IMR-90 (cell line): ENCODE results near the gene RAD52. TPM values are rescaled to one million over a fixed set of nuclear protein-coding genes. Genes with fewer than 3 reads are reported as not detected.

Experiments used
- ATAC-seq: fragments of 200-7000 bp; cut with Tn5 transposase; 2 replicates; pipeline ENCODE4 v1.9.1; 2020; ENCODE audit warnings: low read depth, mild to moderate bottlenecking, moderate library complexity
- BruUV-seq: library from RNA; stranded (reverse); fragments of 400-500 nt; replicated peaks from 2 replicates; lab custom pipeline; 2021; lab: Mats Ljungman, UMichigan
- CTCF ChIA-PET: fragments of 300-600 bp; formaldehyde crosslinking; extraction: SDS; loops from one replicate; lab custom pipeline; 2021; ENCODE audit warnings: antibody characterized with exemption; lab: Yijun Ruan, JAX
- POLR2A ChIA-PET: fragments of 300-600 bp; sonication (Branson Sonifier 250); formaldehyde crosslinking; loops from one replicate; lab custom pipeline; 2022; ENCODE audit warnings: antibody characterized with exemption; ENCODE audit not compliant: unreplicated experiment; lab: Charles Lee
- DNase-seq: peaks from one replicate; pipeline ENCODE4 v3.0.0; 2013
- H2AFZ ChIP-seq: replicated peaks from 2 replicates; pipeline ENCODE3; 2013; ENCODE audit warnings: low read length, mild to moderate bottlenecking; ENCODE audit not compliant: poor library complexity
- H2AK5ac ChIP-seq: 2 replicates; pipeline ENCODE4 v1.6.1; 2013; ENCODE audit warnings: low read depth, low read length, inconsistent platforms
- H2AK9ac ChIP-seq: replicated peaks from 2 replicates; pipeline ENCODE3; 2013; ENCODE audit warnings: mild to moderate bottlenecking, low read depth, low read length, moderate library complexity; ENCODE audit not compliant: poor library complexity
- H2BK120ac ChIP-seq: 2 replicates; pipeline ENCODE4 v1.6.1; 2013; ENCODE audit warnings: low read depth, low read length, inconsistent platforms
- H2BK15ac ChIP-seq: 3 replicates; pipeline ENCODE4 v1.6.1; 2013; ENCODE audit warnings: low read depth, low read length, inconsistent platforms
- H2BK20ac ChIP-seq: 2 replicates; pipeline ENCODE4 v1.6.1; 2013; ENCODE audit warnings: low read depth, mild to moderate bottlenecking, inconsistent platforms, low read length, moderate library complexity
- H2BK5ac ChIP-seq: 2 replicates; pipeline ENCODE4 v1.6.1; 2013; ENCODE audit warnings: mild to moderate bottlenecking, low read depth, low read length, inconsistent platforms; ENCODE audit not compliant: poor library complexity, severe bottlenecking
- H3K14ac ChIP-seq: replicated peaks from 2 replicates; pipeline ENCODE4 v1.6.1; 2013; ENCODE audit warnings: low read depth, low read length, inconsistent platforms
- H3K18ac ChIP-seq: 2 replicates; pipeline ENCODE4 v1.6.1; 2013; ENCODE audit warnings: low read depth, low read length, control low read depth
- H3K23ac ChIP-seq: 2 replicates; pipeline ENCODE4 v1.6.1; 2013; ENCODE audit warnings: low read depth, low read length, inconsistent platforms
- H3K27ac ChIP-seq: 2 replicates; pipeline ENCODE4 v1.5.1; 2013; ENCODE audit warnings: mild to moderate bottlenecking, control low read depth, low read length; ENCODE audit not compliant: insufficient read depth
- H3K27me3 ChIP-seq: 2 replicates; pipeline ENCODE4 v1.6.1; 2013; ENCODE audit warnings: low read length; ENCODE audit not compliant: control insufficient read depth, insufficient read depth
- H3K36me3 ChIP-seq: 2 replicates; pipeline ENCODE4 v1.6.1; 2013; ENCODE audit warnings: low read length, mixed read lengths; ENCODE audit not compliant: control insufficient read depth, insufficient read depth
- H3K4ac ChIP-seq: 2 replicates; pipeline ENCODE4 v1.6.1; 2013; ENCODE audit warnings: low read depth, low read length, inconsistent platforms
- H3K4me1 ChIP-seq: 2 replicates; pipeline ENCODE4 v1.6.1; 2013; ENCODE audit warnings: low read length, mixed read lengths; ENCODE audit not compliant: control insufficient read depth, insufficient read depth
- H3K4me2 ChIP-seq: 2 replicates; pipeline ENCODE4 v1.6.1; 2013; ENCODE audit warnings: low read depth, mild to moderate bottlenecking, control low read depth, low read length, moderate library complexity
- H3K4me3 ChIP-seq: 2 replicates; pipeline ENCODE4 v1.5.1; 2013; ENCODE audit warnings: low read depth, mild to moderate bottlenecking, control low read depth, low read length, moderate library complexity; ENCODE audit not compliant: insufficient read depth
- H3K56ac ChIP-seq: 2 replicates; pipeline ENCODE4 v1.6.1; 2013; ENCODE audit warnings: low read length, inconsistent platforms; ENCODE audit not compliant: insufficient read depth; ENCODE audit errors: extremely low read depth
- H3K79me1 ChIP-seq, 2 experiments: 2 replicates each; pipeline ENCODE4 v1.6.1; 2013; ENCODE audit warnings: low read length in 2 of 2, inconsistent platforms in 1 of 2, low read depth in 1 of 2
- H3K9ac ChIP-seq: 2 replicates; pipeline ENCODE4 v1.6.1; 2013; ENCODE audit warnings: low read depth, low read length, control low read depth
- H3K9me1 ChIP-seq: 2 replicates; pipeline ENCODE4 v1.6.1; 2013; ENCODE audit warnings: low read length, inconsistent platforms; ENCODE audit not compliant: insufficient read depth
- H3K9me3 ChIP-seq: 2 replicates; pipeline ENCODE4 v1.6.1; 2013; ENCODE audit warnings: low read length; ENCODE audit not compliant: control insufficient read depth, insufficient read depth
- H4K20me1 ChIP-seq: 2 replicates; pipeline ENCODE4 v1.6.1; 2013; ENCODE audit warnings: low read length, inconsistent platforms; ENCODE audit not compliant: insufficient read depth
- H4K5ac ChIP-seq: 2 replicates; pipeline ENCODE4 v1.6.1; 2013; ENCODE audit warnings: mild to moderate bottlenecking, low read depth, low read length, control low read depth
- H4K8ac ChIP-seq, 2 experiments: 2 replicates each; pipeline ENCODE4 v1.6.1; 2013; ENCODE audit warnings: low read depth in 2 of 2, low read length in 2 of 2, control low read depth in 1 of 2, inconsistent platforms in 1 of 2
- H4K91ac ChIP-seq: 2 replicates; pipeline ENCODE4 v1.6.1; 2013; ENCODE audit warnings: low read depth, low read length, inconsistent platforms; ENCODE audit not compliant: insufficient read depth
- BHLHE40 ChIP-seq: fragments of 150-350 bp; IDR thresholded peaks from 2 replicates; pipeline ENCODE4 v1.6.1; 2016; ENCODE audit warnings: mild to moderate bottlenecking, low read depth, low read length
- CEBPB ChIP-seq: IDR thresholded peaks from 2 replicates; pipeline ENCODE4 v1.6.1; 2012; ENCODE audit warnings: low read depth, low read length, improper control_type of control experiment
- CHD1 ChIP-seq: IDR thresholded peaks from 2 replicates; pipeline ENCODE4 v1.6.1; 2012; ENCODE audit warnings: low read depth, low read length, improper control_type of control experiment
- ELK1 ChIP-seq: fragments of 150-350 bp; IDR thresholded peaks from 2 replicates; pipeline ENCODE4 v1.6.1; 2016; ENCODE audit warnings: low read depth, mild to moderate bottlenecking, low read length, moderate library complexity, borderline replicate concordance
- FOS ChIP-seq: fragments of 150-350 bp; IDR thresholded peaks from 2 replicates; pipeline ENCODE4 v1.6.1; 2016; ENCODE audit warnings: low read depth, low read length
- MAFK ChIP-seq: IDR thresholded peaks from 2 replicates; pipeline ENCODE4 v1.6.1; 2012; ENCODE audit warnings: low read depth, low read length, improper control_type of control experiment
- MAZ ChIP-seq: IDR thresholded peaks from 2 replicates; pipeline ENCODE4 v1.6.1; 2012; ENCODE audit warnings: low read depth, mild to moderate bottlenecking, low read length, improper control_type of control experiment, moderate library complexity, borderline replicate concordance
- NFE2L2 ChIP-seq: fragments of 150-350 bp; IDR thresholded peaks from 2 replicates; pipeline ENCODE4 v1.6.1; 2016; ENCODE audit warnings: low read depth, mild to moderate bottlenecking, low read length
- POLR2A ChIP-seq: IDR thresholded peaks from 2 replicates; pipeline ENCODE4 v1.6.1; 2012; ENCODE audit warnings: mild to moderate bottlenecking, low read depth, low read length
- RCOR1 ChIP-seq: IDR thresholded peaks from 2 replicates; pipeline ENCODE4 v1.6.1; 2012; ENCODE audit warnings: mild to moderate bottlenecking, low read length, improper control_type of control experiment; ENCODE audit not compliant: insufficient replicate concordance
- RFX5 ChIP-seq: IDR thresholded peaks from 2 replicates; pipeline ENCODE4 v1.8.0; 2012; ENCODE audit warnings: low read depth, mild to moderate bottlenecking, low read length, moderate library complexity
- SMC3 ChIP-seq: fragments of 150-350 bp; IDR thresholded peaks from 2 replicates; pipeline ENCODE4 v1.6.1; 2016; ENCODE audit warnings: low read depth, mild to moderate bottlenecking, antibody characterized with exemption, low read length, moderate library complexity
- USF2 ChIP-seq: fragments of 150-350 bp; IDR thresholded peaks from 2 replicates; pipeline ENCODE4 v1.6.1; 2017; ENCODE audit warnings: mild to moderate bottlenecking, antibody characterized with exemption, low read length, low read depth
- WGBS, 2 experiments: methylation state at CpG; one replicate each; pipeline versions ENCODE4 v1.1.5 to v1.1.7; 2013; ENCODE audit warnings: missing lambda C conversion rate in 2 of 2; ENCODE audit not compliant: insufficient read length in 1 of 2; ENCODE audit errors: extremely low coverage in 2 of 2; 5-methylcytosine and 5-hydroxymethylcytosine counted together
- dilution Hi-C: fragments of 300-500 bp; cut with HindIII; formaldehyde crosslinking; loops from one replicate; pipeline ENCODE4 v1.14.3; 2018; ENCODE audit warnings: low sequenced_read_pairs; ENCODE audit not compliant: unreplicated experiment
- in situ Hi-C: fragments of 300-500 bp; cut with MboI; formaldehyde crosslinking; loops from 3 replicates; pipeline ENCODE4 v1.14.3; 2019; ENCODE audit warnings: low sequenced_read_pairs, inconsistent platforms, mixed read lengths
- intact Hi-C: fragments of 100-400 bp; cut with micrococcal nuclease; formaldehyde crosslinking; loops from 2 replicates; pipeline ENCODE4 v1.10.0; 2022
- polyA plus RNA-seq, 3 experiments: library from polyadenylated mRNA; depleted of rRNA; stranded (reverse); fragments of >200 nt; gene quantifications; 2 replicates each; pipeline ENCODE4 v1.2.3, GENCODE V29; 2012; ENCODE audit warnings: low replicate concordance in 1 of 3
- total RNA-seq: library from RNA; depleted of rRNA; stranded (reverse); fragments of >200 nt; gene quantifications from 2 replicates; pipeline ENCODE4 v1.2.3, GENCODE V29; 2012

Gene RAD52
- total and polyA plus RNA-seq, 2 of the 4 experiments (the other 2 are of a cell fraction): 10.7 to 11.3 TPM

GRCh38 chr12:931591-931990, 17.9 kb downstream of the RAD52 start:
- Histone ChIP-seq H2AK9ac (no peak overlapping the region), H3K9ac (no peak overlapping the region), H3K9me3 (no peaks in the 10 kb centered on the region), H3K56ac (no peak overlapping the region), H4K8ac (no peak overlapping the region), H3K4me1 (no peaks in the 10 kb centered on the region), H3K27ac (no peak overlapping the region), H2AK5ac (no peak overlapping the region), H3K14ac (no peak overlapping the region), H2BK5ac (no peak overlapping the region), H3K18ac (no peak overlapping the region), H3K36me3 (peaks cover 34% of the 10 kb centered on the region), H2BK15ac (no peak overlapping the region), H4K20me1 (no peaks in the 10 kb centered on the region), H3K4me3 (no peak overlapping the region), H4K5ac (no peak overlapping the region), H4K91ac (no peak overlapping the region), H3K27me3 (no peaks in the 10 kb centered on the region), H3K4me2 (no peak overlapping the region), H2AFZ (no peak overlapping the region), H3K79me1 (peaks cover 11 to 13% of the 10 kb centered on the region in 2 experiments; a peak in 3 of 4 replicates), H3K9me1 (peaks cover 8% of the 10 kb centered on the region; the same call in 1 of the 2 replicates), H2BK120ac (no peak overlapping the region), H2BK20ac (no peak overlapping the region), H3K4ac (no peak overlapping the region), H3K23ac (no peak overlapping the region)
- ChIA-PET CTCF (no interaction called here), POLR2A (no interaction called here)
- TF ChIP-seq NFE2L2 (no peak), SMC3 (no peak), CHD1 (no peak), MAFK (no peak), USF2 (no peak), POLR2A (no peak), BHLHE40 (no peak), CEBPB (no peak), FOS (no peak), RCOR1 (no peak), ELK1 (no peak), MAZ (no peak), RFX5 (no peak)
- no CpG with 5 or more reads among the region's 4 CpGs for WGBS, 2 experiments
- no TSS peak for BruUV-seq
- intact Hi-C loops (loop anchor here (10.0 kb wide), 1 partner anchor 47 kb away; no protein-coding TSS in a partner anchor), in situ Hi-C loops (no loop called here), dilution Hi-C loops (no loop called here)
- ATAC-seq (no peak), DNase-seq (no peak)
